ENCODE results near the gene OOSP3. TPM values are rescaled to one million over a fixed set of nuclear protein-coding genes. Genes with fewer than 3 reads are reported as not detected.

OOSP3 gene
- total RNA-seq, 1 experiment from 2014 or later: not detected

DNA sequence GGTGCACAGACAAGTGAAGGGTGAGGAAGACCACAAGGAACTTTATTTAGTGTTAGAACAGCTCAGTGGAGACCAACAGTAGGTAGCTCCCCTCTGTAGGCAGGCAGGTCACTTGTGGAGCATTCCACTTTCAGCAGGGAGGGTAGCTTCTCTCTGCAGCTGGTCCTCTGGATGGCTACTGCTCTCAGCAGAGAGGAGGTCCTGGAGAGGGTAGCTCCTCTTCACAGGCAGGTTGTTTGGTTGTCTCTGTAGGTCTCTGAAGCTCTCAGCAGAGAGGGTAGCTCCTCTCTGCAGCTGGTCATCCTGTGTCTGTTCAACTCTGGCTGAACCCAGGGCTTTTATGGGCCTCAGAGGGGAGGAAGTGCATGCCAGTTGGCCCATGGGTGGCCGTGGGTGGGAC, 53.1 kb downstream of the OOSP3 start:
- POLR2A ChIA-PET: no interaction called here
- H3K36me3 Mint-ChIP-seq: peaks cover 43% of the 10 kb centered on the region
- no peak overlapping the region for H3K27ac Mint-ChIP-seq
- H3K4me1 Mint-ChIP-seq: no peaks in the 10 kb centered on the region
- TF ChIP-seq JUN (CRISPR knock-in tag; IDR thresholded peaks at IDR 0.05) (no peak), TP53 (CRISPR knock-in tag; IDR thresholded peaks at IDR 0.05) (no peak), FOXP1 (CRISPR knock-in tag; IDR thresholded peaks at IDR 0.05; ENCODE audit: borderline replicate concordance) (no peak), NR3C1 (CRISPR knock-in tag; conservative IDR thresholded peaks at IDR 0.05; ENCODE audit: low read depth) (no peak)
- TF ChIP-seq, protein P1, sequence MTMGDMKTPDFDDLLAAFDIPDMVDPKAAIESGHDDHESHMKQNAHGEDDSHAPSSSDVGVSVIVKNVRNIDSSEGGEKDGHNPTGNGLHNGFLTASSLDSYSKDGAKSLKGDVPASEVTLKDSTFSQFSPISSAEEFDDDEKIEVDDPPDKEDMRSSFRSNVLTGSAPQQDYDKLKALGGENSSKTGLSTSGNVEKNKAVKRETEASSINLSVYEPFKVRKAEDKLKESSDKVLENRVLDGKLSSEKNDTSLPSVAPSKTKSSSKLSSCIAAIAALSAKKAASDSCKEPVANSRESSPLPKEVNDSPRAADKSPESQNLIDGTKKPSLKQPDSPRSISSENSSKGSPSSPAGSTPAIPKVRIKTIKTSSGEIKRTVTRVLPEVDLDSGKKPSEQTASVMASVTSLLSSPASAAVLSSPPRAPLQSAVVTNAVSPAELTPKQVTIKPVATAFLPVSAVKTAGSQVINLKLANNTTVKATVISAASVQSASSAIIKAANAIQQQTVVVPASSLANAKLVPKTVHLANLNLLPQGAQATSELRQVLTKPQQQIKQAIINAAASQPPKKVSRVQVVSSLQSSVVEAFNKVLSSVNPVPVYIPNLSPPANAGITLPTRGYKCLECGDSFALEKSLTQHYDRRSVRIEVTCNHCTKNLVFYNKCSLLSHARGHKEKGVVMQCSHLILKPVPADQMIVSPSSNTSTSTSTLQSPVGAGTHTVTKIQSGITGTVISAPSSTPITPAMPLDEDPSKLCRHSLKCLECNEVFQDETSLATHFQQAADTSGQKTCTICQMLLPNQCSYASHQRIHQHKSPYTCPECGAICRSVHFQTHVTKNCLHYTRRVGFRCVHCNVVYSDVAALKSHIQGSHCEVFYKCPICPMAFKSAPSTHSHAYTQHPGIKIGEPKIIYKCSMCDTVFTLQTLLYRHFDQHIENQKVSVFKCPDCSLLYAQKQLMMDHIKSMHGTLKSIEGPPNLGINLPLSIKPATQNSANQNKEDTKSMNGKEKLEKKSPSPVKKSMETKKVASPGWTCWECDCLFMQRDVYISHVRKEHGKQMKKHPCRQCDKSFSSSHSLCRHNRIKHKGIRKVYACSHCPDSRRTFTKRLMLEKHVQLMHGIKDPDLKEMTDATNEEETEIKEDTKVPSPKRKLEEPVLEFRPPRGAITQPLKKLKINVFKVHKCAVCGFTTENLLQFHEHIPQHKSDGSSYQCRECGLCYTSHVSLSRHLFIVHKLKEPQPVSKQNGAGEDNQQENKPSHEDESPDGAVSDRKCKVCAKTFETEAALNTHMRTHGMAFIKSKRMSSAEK (CRISPR knock-in tag; IDR thresholded peaks at IDR 0.05; ENCODE audit: borderline replicate concordance): no peak
- TF ChIP-seq, protein P2, sequence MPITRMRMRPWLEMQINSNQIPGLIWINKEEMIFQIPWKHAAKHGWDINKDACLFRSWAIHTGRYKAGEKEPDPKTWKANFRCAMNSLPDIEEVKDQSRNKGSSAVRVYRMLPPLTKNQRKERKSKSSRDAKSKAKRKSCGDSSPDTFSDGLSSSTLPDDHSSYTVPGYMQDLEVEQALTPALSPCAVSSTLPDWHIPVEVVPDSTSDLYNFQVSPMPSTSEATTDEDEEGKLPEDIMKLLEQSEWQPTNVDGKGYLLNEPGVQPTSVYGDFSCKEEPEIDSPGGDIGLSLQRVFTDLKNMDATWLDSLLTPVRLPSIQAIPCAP (CRISPR knock-in tag; IDR thresholded peaks at IDR 0.05): no peak
- CTCF ChIA-PET: interaction anchor here (1.6 kb wide), 1 partner anchor 12 kb away, joined by 7 read pairs; no protein-coding TSS in a partner anchor
- no peak for ATAC-seq
- no peak for DNase-seq (ENCODE audit: low spot score)
- peaks cover 54% of the 10 kb centered on the region for H3K9me3 Mint-ChIP-seq
- no peak overlapping the region for H3K4me3 Mint-ChIP-seq
- H3K27me3 Mint-ChIP-seq (ENCODE audit: low read depth): no peaks in the 10 kb centered on the region; the same call in 1 of the 2 replicates

DNA sequence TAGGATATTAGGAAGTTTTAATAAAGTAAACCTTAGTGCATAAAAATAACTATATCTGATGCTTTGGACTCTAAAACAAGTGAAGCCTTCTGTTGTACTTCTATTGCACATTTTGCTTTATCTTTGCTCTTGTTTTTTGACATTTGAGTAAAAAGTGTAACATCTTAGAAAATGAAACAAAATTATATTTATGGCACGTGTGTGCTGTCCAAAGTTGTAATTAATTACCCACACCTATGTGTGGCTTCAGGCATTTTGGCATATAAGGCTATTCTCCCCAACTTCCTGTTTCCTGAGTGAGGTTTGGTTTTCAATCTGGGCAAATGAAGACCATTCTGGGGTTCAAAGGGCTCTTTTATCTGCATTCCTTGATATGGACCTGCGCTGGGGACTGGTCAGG, 59.5 kb downstream of the OOSP3 start, which contains the start of gene OOSP1:
TSS of gene OOSP1 (plus strand) at position 301 of the 400 bp plus-strand sequence. CDS start at position 324, 23 bp downstream.
- Mint-ChIP-seq H3K27ac (no peak within 1 kb of the TSS), H3K4me3 (no peak within 1 kb of the TSS), H3K36me3 (no peaks in the 10 kb centered on the region), H3K4me1 (peaks cover 5% of the 10 kb centered on the region; the same call in 1 of the 2 replicates), H3K27me3 (ENCODE audit: low read depth) (no peaks in the 10 kb centered on the region), H3K9me3 (peaks cover 7% of the 10 kb centered on the region)
- POLR2A ChIA-PET: no interaction called here
- DNase-seq (ENCODE audit: low spot score) (no peak), ATAC-seq (no peak)
- CTCF ChIA-PET: no interaction called here
- TF ChIP-seq, protein P3, sequence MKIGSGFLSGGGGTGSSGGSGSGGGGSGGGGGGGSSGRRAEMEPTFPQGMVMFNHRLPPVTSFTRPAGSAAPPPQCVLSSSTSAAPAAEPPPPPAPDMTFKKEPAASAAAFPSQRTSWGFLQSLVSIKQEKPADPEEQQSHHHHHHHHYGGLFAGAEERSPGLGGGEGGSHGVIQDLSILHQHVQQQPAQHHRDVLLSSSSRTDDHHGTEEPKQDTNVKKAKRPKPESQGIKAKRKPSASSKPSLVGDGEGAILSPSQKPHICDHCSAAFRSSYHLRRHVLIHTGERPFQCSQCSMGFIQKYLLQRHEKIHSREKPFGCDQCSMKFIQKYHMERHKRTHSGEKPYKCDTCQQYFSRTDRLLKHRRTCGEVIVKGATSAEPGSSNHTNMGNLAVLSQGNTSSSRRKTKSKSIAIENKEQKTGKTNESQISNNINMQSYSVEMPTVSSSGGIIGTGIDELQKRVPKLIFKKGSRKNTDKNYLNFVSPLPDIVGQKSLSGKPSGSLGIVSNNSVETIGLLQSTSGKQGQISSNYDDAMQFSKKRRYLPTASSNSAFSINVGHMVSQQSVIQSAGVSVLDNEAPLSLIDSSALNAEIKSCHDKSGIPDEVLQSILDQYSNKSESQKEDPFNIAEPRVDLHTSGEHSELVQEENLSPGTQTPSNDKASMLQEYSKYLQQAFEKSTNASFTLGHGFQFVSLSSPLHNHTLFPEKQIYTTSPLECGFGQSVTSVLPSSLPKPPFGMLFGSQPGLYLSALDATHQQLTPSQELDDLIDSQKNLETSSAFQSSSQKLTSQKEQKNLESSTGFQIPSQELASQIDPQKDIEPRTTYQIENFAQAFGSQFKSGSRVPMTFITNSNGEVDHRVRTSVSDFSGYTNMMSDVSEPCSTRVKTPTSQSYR (CRISPR knock-in tag; IDR thresholded peaks at IDR 0.05): no peak
- TF ChIP-seq, protein P1 (CRISPR knock-in tag; IDR thresholded peaks at IDR 0.05; ENCODE audit: borderline replicate concordance): no peak
- TF ChIP-seq GTF2I (CRISPR knock-in tag; conservative IDR thresholded peaks at IDR 0.05) (no peak), MYBL2 (CRISPR knock-in tag; IDR thresholded peaks at IDR 0.05) (no peak), NFE2L1 (CRISPR knock-in tag; IDR thresholded peaks at IDR 0.05) (no peak)
- TF ChIP-seq, protein P4, sequence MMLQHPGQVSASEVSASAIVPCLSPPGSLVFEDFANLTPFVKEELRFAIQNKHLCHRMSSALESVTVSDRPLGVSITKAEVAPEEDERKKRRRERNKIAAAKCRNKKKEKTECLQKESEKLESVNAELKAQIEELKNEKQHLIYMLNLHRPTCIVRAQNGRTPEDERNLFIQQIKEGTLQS (CRISPR knock-in tag; conservative IDR thresholded peaks at IDR 0.05): no peak
- TF ChIP-seq, protein P5, sequence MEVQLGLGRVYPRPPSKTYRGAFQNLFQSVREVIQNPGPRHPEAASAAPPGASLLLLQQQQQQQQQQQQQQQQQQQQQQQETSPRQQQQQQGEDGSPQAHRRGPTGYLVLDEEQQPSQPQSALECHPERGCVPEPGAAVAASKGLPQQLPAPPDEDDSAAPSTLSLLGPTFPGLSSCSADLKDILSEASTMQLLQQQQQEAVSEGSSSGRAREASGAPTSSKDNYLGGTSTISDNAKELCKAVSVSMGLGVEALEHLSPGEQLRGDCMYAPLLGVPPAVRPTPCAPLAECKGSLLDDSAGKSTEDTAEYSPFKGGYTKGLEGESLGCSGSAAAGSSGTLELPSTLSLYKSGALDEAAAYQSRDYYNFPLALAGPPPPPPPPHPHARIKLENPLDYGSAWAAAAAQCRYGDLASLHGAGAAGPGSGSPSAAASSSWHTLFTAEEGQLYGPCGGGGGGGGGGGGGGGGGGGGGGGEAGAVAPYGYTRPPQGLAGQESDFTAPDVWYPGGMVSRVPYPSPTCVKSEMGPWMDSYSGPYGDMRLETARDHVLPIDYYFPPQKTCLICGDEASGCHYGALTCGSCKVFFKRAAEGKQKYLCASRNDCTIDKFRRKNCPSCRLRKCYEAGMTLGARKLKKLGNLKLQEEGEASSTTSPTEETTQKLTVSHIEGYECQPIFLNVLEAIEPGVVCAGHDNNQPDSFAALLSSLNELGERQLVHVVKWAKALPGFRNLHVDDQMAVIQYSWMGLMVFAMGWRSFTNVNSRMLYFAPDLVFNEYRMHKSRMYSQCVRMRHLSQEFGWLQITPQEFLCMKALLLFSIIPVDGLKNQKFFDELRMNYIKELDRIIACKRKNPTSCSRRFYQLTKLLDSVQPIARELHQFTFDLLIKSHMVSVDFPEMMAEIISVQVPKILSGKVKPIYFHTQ (CRISPR knock-in tag; IDR thresholded peaks at IDR 0.05): no peak
- TF ChIP-seq, protein P6, sequence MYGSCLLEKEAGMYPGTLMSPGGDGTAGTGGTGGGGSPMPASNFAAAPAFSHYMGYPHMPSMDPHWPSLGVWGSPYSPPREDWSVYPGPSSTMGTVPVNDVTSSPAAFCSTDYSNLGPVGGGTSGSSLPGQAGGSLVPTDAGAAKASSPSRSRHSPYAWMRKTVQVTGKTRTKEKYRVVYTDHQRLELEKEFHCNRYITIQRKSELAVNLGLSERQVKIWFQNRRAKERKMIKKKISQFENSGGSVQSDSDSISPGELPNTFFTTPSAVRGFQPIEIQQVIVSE (CRISPR knock-in tag; IDR thresholded peaks at IDR 0.05; ENCODE audit: borderline replicate concordance): no peak
- TF ChIP-seq, protein P2 (CRISPR knock-in tag; IDR thresholded peaks at IDR 0.05): no peak
- TF ChIP-seq, protein P7, sequence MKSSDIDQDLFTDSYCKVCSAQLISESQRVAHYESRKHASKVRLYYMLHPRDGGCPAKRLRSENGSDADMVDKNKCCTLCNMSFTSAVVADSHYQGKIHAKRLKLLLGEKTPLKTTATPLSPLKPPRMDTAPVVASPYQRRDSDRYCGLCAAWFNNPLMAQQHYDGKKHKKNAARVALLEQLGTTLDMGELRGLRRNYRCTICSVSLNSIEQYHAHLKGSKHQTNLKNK (CRISPR knock-in tag; IDR thresholded peaks at IDR 0.05): no peak
